ENCODE data around the gene SAE1. TPM values are rescaled to one million over a fixed set of nuclear protein-coding genes. Genes with fewer than 3 reads are reported as not detected.

The SAE1 gene
- total RNA-seq, 1 experiment from 2014 or later: 148 TPM

DNA sequence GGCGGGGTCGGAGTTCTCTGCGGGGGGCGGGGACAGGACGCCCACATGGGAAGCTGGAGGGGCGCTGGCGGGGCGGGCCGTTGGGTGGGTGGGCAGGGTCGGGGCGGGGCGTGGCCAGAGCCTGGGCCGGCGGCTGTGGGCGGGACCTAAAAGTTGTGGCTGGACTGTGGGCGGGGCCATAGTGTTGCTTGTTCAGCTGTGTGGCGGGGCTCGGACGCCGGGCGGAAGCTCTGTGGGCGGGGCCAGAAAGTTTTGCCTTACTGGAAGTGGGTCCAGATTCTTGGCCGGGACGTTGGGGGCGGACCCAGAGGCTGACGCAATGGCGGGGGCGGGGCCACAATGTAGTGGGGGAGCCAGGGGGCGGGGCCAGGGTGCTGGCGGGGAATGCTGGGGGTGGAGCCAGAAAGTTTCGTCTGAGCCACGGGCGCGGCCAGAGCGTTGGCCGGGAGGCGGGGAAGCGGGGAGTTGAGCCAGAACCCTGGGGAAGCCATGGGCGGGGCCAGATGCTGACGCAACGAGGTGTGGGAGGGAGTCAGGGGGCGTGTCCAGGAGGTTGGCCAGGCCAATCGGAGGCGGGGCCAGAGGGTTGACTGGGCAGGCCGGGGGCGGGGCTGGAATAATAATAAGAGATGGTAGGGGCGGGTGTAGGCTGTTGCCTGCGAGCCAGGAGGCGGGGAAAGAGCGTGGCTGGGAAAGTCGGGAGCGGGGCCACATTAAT, 126.2 kb downstream of the SAE1 start:
- Histone ChIP-seq H3K27ac (peak overlapping the region; percentile 80), H4K20me1 (ENCODE audit: insufficient read depth) (0 out of 2 replicates have a peak, but pooled peaks cover 7% of the 10 kb centered on the region), H2AFZ (no peak overlapping the region), H3K36me3 (ENCODE audit: low read depth) (peaks cover 7% of the 10 kb centered on the region; the same call in 1 of the 2 replicates), H3K4me1 (replicated peaks; ENCODE audit: insufficient read depth) (peaks cover 43% of the 10 kb centered on the region), H3F3A (ENCODE audit: insufficient read depth, low read depth) (peaks cover 58% of the 10 kb centered on the region), H3K4me3 (no peak overlapping the region; the same call in 1 of the 2 replicates), H3K9me2 (ENCODE audit: insufficient read depth) (no peaks in the 10 kb centered on the region), H3K79me2 (ENCODE audit: low read depth) (peaks cover 30% of the 10 kb centered on the region), H3K27me3 (ENCODE audit: insufficient read depth, low read depth) (no peaks in the 10 kb centered on the region), H3K4me2 (no peak overlapping the region; the same call in 1 of the 2 replicates), H3K9me3 (ENCODE audit: insufficient read depth, low read depth) (no peaks in the 10 kb centered on the region)
- peak; percentile 95 to 100 for DNase-seq
- intact Hi-C loops (cut with micrococcal nuclease; ENCODE audit: unreplicated experiment): loop anchor here (1.0 kb wide), 5 partner anchors 17 to 105 kb away; partner anchors contain the start of genes DHX34 and INAFM1
- no TSS peak for BruUV-seq (replicated peaks)
- ChIA-PET POLR2A (ENCODE audit: unreplicated experiment) (interaction anchor here (0.6 to 1.7 kb wide), 6 partner anchors 10 to 397 kb away, joined by 4 to 31 read pairs (median 7); partner anchors contain the start of genes INAFM1 and ZC3H4), CTCF (interaction anchor here (0.6 to 1.2 kb wide), 9 partner anchors 13 to 652 kb away, joined by 3 to 6 read pairs (median 4); partner anchors contain the start of genes DACT3 and DHX34)
- no peak for TF ChIP-seq EZH2 (IDR thresholded peaks at IDR 0.05; ENCODE audit: low read depth)
- TF ChIP-seq, protein P1, sequence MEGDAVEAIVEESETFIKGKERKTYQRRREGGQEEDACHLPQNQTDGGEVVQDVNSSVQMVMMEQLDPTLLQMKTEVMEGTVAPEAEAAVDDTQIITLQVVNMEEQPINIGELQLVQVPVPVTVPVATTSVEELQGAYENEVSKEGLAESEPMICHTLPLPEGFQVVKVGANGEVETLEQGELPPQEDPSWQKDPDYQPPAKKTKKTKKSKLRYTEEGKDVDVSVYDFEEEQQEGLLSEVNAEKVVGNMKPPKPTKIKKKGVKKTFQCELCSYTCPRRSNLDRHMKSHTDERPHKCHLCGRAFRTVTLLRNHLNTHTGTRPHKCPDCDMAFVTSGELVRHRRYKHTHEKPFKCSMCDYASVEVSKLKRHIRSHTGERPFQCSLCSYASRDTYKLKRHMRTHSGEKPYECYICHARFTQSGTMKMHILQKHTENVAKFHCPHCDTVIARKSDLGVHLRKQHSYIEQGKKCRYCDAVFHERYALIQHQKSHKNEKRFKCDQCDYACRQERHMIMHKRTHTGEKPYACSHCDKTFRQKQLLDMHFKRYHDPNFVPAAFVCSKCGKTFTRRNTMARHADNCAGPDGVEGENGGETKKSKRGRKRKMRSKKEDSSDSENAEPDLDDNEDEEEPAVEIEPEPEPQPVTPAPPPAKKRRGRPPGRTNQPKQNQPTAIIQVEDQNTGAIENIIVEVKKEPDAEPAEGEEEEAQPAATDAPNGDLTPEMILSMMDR (conservative IDR thresholded peaks at IDR 0.05): no peak

DNA sequence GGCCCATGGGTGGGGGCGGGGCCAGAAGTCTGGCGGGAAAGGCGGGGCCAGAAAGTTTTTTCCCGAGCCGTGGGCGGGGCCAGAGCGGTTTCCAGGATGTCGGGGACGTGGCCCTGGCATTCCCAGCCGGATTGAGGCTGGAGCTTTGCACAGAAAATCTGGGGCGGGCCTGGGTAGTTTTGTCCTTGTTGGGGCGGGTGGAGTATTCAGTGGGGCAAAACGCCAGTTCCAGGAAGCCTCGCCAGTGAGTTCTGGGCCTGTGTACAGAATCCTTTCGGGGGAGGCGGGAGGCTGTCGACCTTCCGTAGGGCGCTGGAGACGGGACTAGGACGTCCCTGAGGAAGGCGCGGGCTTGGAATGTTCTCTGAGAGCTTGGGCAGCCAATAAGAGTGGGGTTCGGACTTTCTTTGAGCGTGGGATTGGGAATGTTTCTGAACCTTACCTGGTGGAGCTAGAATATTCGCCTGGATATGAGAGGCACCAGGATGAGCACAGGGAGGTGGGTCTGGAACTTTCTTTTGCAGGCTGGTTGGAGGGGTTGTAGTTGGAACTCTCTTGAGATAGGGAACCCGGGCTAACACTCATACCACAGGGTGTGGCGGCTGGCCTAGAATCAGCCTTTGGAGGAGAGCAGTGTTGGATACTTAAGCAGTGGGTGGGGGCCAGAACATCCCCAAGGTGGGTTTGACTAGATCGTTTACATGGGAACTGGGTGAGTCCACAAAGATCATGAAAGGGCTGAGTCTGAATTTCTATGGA, 127.0 kb downstream of the SAE1 start:
- Histone ChIP-seq H3F3A (ENCODE audit: insufficient read depth, low read depth) (peaks cover 51% of the 10 kb centered on the region), H3K36me3 (ENCODE audit: low read depth) (peaks cover 11% of the 10 kb centered on the region; the same call in 1 of the 2 replicates), H3K4me1 (replicated peaks; ENCODE audit: insufficient read depth) (peaks cover 36% of the 10 kb centered on the region), H4K20me1 (ENCODE audit: insufficient read depth) (0 out of 2 replicates have a peak, but pooled peaks cover 7% of the 10 kb centered on the region), H3K9me2 (ENCODE audit: insufficient read depth) (no peaks in the 10 kb centered on the region), H3K27me3 (ENCODE audit: insufficient read depth, low read depth) (no peaks in the 10 kb centered on the region), H2AFZ (peak overlapping the region; percentile 75), H3K4me3 (peak overlapping the region; percentile 68), H3K79me2 (ENCODE audit: low read depth) (peaks cover 30% of the 10 kb centered on the region), H3K9me3 (ENCODE audit: insufficient read depth, low read depth) (no peaks in the 10 kb centered on the region), H3K27ac (peak overlapping the region; percentile 69), H3K4me2 (peak overlapping the region; percentile 97)
- intact Hi-C loops (cut with micrococcal nuclease; ENCODE audit: unreplicated experiment): loop anchor here (1.0 kb wide), 4 partner anchors 17 to 105 kb away; partner anchors contain the start of genes DHX34 and INAFM1
- ChIA-PET CTCF (interaction anchor here (0.9 to 1.2 kb wide), 2 partner anchors 17 to 27 kb away, joined by 3 to 6 read pairs; no protein-coding TSS in a partner anchor), POLR2A (ENCODE audit: unreplicated experiment) (interaction anchor here (0.6 to 1.7 kb wide), 4 partner anchors 17 to 466 kb away, joined by 4 to 31 read pairs (median 8); partner anchors contain the start of genes INAFM1 and ZC3H4)
- BruUV-seq (replicated peaks): TSS peak; percentile 73
- TF ChIP-seq EZH2 (IDR thresholded peaks at IDR 0.05; ENCODE audit: low read depth): no peak
- TF ChIP-seq, protein P1 (conservative IDR thresholded peaks at IDR 0.05): no peak
- DNase-seq: no peak

DNA sequence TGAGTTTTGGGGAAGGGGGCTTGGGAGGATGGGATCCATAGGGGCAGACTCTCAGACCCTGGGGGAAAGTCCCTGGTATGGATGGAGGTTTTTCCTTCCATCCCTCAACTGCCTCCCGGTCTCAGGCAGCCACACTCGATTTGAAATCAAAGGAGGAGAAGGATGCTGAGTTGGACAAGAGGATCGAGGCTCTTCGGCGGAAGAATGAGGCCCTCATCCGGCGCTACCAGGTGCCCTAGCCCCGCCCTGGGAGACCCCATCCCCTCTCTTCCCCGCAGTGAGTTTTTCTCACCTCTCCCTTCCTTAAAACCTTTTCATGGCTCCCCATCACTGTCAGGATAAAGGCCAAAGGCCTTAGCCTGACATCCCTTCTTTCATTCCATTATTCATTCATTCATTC, 127.8 kb downstream of the SAE1 start:
- BruUV-seq (replicated peaks): no TSS peak
- 0 out of 2 replicates have a peak, but pooled peaks cover 7% of the 10 kb centered on the region for H4K20me1 ChIP-seq (ENCODE audit: insufficient read depth)
- peak overlapping the region; percentile 97 for H3K4me2 ChIP-seq
- peak in 1 of 2 experiments; percentile 34 for DNase-seq
- intact Hi-C loops (cut with micrococcal nuclease; ENCODE audit: unreplicated experiment): no loop called here
- TF ChIP-seq, protein P1 (conservative IDR thresholded peaks at IDR 0.05): no peak
- no peak for TF ChIP-seq EZH2 (IDR thresholded peaks at IDR 0.05; ENCODE audit: low read depth)
- H3K4me1 ChIP-seq (replicated peaks; ENCODE audit: insufficient read depth): peaks cover 28% of the 10 kb centered on the region
- H3K79me2 ChIP-seq (ENCODE audit: low read depth): peaks cover 30% of the 10 kb centered on the region
- no peaks in the 10 kb centered on the region for H3K27me3 ChIP-seq (ENCODE audit: insufficient read depth, low read depth)
- H3K27ac ChIP-seq: no peak overlapping the region
- H3K36me3 ChIP-seq (ENCODE audit: low read depth): peaks cover 13% of the 10 kb centered on the region; the same call in 1 of the 2 replicates
- POLR2A ChIA-PET (ENCODE audit: unreplicated experiment): no interaction called here
- peak overlapping the region; percentile 68; the same call in 1 of the 2 replicates for H3K4me3 ChIP-seq
- H3K9me3 ChIP-seq (ENCODE audit: insufficient read depth, low read depth): no peaks in the 10 kb centered on the region
- H3F3A ChIP-seq (ENCODE audit: insufficient read depth, low read depth): peaks cover 42% of the 10 kb centered on the region
- no peaks in the 10 kb centered on the region for H3K9me2 ChIP-seq (ENCODE audit: insufficient read depth)
- H2AFZ ChIP-seq: no peak overlapping the region
- CTCF ChIA-PET: no interaction called here

All from PC-9 (cell line).